K562 (cell line): ENCODE results near the gene TRNP1. TPM values are rescaled to one million over a fixed set of nuclear protein-coding genes. Genes with fewer than 3 reads are reported as not detected.

Experiments used
- ATF1 ChIP-seq, 2 experiments: fragments of 450-650 bp in 1 of 2; IDR thresholded peaks; 2 replicates each; pipeline ENCODE4 v1.6.1; 2016; ENCODE audit warnings: missing compliant biosample characterization in 1 of 2, missing genetic modification characterization in 1 of 2
- C11orf30 ChIP-seq: fragments of 450-650 bp; IDR thresholded peaks from 2 replicates; pipeline ENCODE4 v1.6.1; 2016; ENCODE audit warnings: low read depth, mild to moderate bottlenecking
- L3MBTL2 ChIP-seq: fragments of 450-650 bp; IDR thresholded peaks from 2 replicates; pipeline ENCODE4 v1.6.1; 2016; ENCODE audit warnings: mild to moderate bottlenecking, moderate library complexity
- NFIC ChIP-seq: fragments of 450-650 bp; IDR thresholded peaks from 2 replicates; pipeline ENCODE4 v1.6.1; 2017; ENCODE audit warnings: mild to moderate bottlenecking, inconsistent platforms
- NRF1 ChIP-seq, 2 experiments: fragments of 450-650 bp; IDR thresholded peaks in 1 of 2; conservative IDR thresholded peaks in 1 of 2; 2 replicates each; pipeline ENCODE4 v1.6.1; 2014; ENCODE audit warnings: mild to moderate bottlenecking in 2 of 2
- PHF21A ChIP-seq: fragments of 450-650 bp; IDR thresholded peaks from 2 replicates; pipeline ENCODE4 v1.6.1; 2017; ENCODE audit warnings: low read depth, borderline replicate concordance
- SOX6 ChIP-seq: fragments of 450-650 bp; IDR thresholded peaks from 2 replicates; pipeline ENCODE4 v1.6.1; 2014; ENCODE audit warnings: mild to moderate bottlenecking
- ZNF282 ChIP-seq: sonication (generic); formaldehyde crosslinking; IDR thresholded peaks from 2 replicates; pipeline ENCODE4 v1.8.1; 2023; ENCODE audit warnings: missing genetic modification reagents
- polyA plus RNA-seq, 8 experiments: library from polyadenylated mRNA; depleted of rRNA in 4 of 8; stranded (reverse) in 5 of 8; unstranded in 3 of 8; fragments of >200 nt; fragmentation: Nextera tagmentation in 2 of 8; fragmentation: Illumina TruSeq in 1 of 8; extraction: Ambion mirVana in 2 of 8; extraction: Trizol in 1 of 8; gene quantifications; 2 replicates each; pipeline versions ENCODE4 v1.2.1 to v1.2.3, GENCODE V29; 2011 to 2014; ENCODE audit warnings: inconsistent platforms in 1 of 8, missing spikeins in 1 of 8
- total RNA-seq, 7 experiments: library from RNA; depleted of rRNA in 6 of 7; stranded (reverse); fragments of >200 nt in 6 of 7; fragmentation: Illumina TruSeq in 2 of 7; extraction: Trizol in 2 of 7; gene quantifications; 2 replicates each; pipeline versions ENCODE4 v1.2.1 to v1.2.3, GENCODE V29; 2011 to 2021; ENCODE audit warnings: low replicate concordance in 1 of 7
- TF ChIP-seq, protein P1 (sequence below), 2 experiments: fragments of 200-800 bp in 1 of 2; sonication (Bioruptor generic) in 1 of 2; sonication (generic) in 1 of 2; formaldehyde crosslinking in 1 of 2; IDR thresholded peaks in 1 of 2; conservative IDR thresholded peaks in 1 of 2; 2 replicates each; pipeline versions ENCODE4 v1.5.0 to v1.6.1; 2016 to 2020; ENCODE audit warnings: missing compliant biosample characterization in 1 of 2, missing genetic modification characterization in 1 of 2, missing genetic modification reagents in 1 of 2

TRNP1 gene
- total and polyA plus RNA-seq, 9 of the 15 experiments (the other 6 are each of a cell fraction or from before 2014, with no cell fraction given) = 0.03 to 1.3 (median 0.95) TPM

DNA sequence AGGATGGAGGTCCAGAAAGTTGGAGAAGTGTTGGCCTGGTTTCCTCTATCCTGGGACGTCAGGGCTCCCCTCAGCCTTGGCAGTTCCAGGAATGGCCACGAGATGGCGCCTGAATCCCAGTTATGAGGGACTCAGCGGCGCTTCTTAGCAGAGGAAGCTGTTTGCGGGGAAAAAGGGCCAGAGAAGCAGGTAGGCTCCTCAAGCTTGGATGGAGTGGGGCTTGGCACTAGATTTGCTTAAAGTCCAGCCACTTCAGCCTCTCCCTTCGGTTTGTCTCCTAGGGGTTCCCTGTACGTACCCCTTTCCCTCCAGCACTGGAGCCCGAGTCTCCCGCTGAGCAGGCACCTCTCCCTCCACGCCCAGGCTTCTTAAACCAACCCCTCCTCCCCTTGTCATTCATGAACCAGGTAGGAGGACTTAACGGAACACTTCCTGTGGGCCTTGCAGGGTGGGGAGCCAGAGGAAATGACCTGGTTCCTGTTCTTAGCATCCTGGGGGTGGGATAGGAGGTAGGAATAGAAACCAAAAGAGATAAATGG is 51.2 kb downstream of the TRNP1 start (continued):
- TF ChIP-seq ZNF282 (CRISPR knock-in tag) (no peak), C11orf30 (no peak), NRF1 (conservative IDR thresholded peaks at IDR 0.05 in 1 of 2, IDR thresholded peaks at IDR 0.05 in 1 of 2) (no peak), SOX6 (no peak), ATF1 (CRISPR knock-in tag; IDR thresholded peaks at IDR 0.05) (no peak), ATF1 (tag; IDR thresholded peaks at IDR 0.05) (0 out of 2 replicates have a peak, but pooled peaks have one; percentile 16), L3MBTL2 (no peak), PHF21A (no peak), NFIC (0 out of 2 replicates have a peak, but pooled peaks have one; percentile 12)
- TF ChIP-seq, protein P1, sequence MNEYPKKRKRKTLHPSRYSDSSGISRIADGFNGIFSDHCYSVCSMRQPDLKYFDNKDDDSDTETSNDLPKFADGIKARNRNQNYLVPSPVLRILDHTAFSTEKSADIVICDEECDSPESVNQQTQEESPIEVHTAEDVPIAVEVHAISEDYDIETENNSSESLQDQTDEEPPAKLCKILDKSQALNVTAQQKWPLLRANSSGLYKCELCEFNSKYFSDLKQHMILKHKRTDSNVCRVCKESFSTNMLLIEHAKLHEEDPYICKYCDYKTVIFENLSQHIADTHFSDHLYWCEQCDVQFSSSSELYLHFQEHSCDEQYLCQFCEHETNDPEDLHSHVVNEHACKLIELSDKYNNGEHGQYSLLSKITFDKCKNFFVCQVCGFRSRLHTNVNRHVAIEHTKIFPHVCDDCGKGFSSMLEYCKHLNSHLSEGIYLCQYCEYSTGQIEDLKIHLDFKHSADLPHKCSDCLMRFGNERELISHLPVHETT (CRISPR knock-in tag; conservative IDR thresholded peaks at IDR 0.05 in 1 of 2, IDR thresholded peaks at IDR 0.05 in 1 of 2) = no peak
